Glutamatergic neuron (in vitro differentiated cells): ENCODE results near the gene ID3. TPM values are rescaled to one million over a fixed set of nuclear protein-coding genes. Genes with fewer than 3 reads are reported as not detected.
"Not testable (repeated sequence)": the region's sequence is repeated elsewhere in the genome, so short reads cannot be mapped to it uniquely, and the experiment has no call there.

Experiments
- DNase-seq: peaks from one replicate; pipeline ENCODE4 v3.0.0; 2022
- H3K27ac Mint-ChIP-seq: one replicate; pipeline ENCODE4 v1.8.0; 2020; ENCODE audit warnings: mild to moderate bottlenecking, mixed read lengths, inconsistent platforms; ENCODE audit not compliant: unreplicated experiment
- H3K27me3 Mint-ChIP-seq: one replicate; pipeline ENCODE4 v1.8.0; 2020; ENCODE audit warnings: mild to moderate bottlenecking, moderate library complexity, mixed read lengths, inconsistent platforms; ENCODE audit not compliant: unreplicated experiment
- H3K36me3 Mint-ChIP-seq: one replicate; pipeline ENCODE4 v1.8.0; 2020; ENCODE audit warnings: mild to moderate bottlenecking, mixed read lengths, inconsistent platforms; ENCODE audit not compliant: unreplicated experiment
- H3K4me1 Mint-ChIP-seq: one replicate; pipeline ENCODE4 v1.8.0; 2020; ENCODE audit warnings: mild to moderate bottlenecking, low read depth, mixed read lengths, inconsistent platforms; ENCODE audit not compliant: unreplicated experiment
- H3K4me3 Mint-ChIP-seq: one replicate; pipeline ENCODE4 v1.8.0; 2020; ENCODE audit warnings: mild to moderate bottlenecking, mixed read lengths, inconsistent platforms; ENCODE audit not compliant: unreplicated experiment
- H3K9me3 Mint-ChIP-seq: one replicate; pipeline ENCODE4 v1.8.0; 2020; ENCODE audit warnings: mild to moderate bottlenecking, moderate library complexity, mixed read lengths, inconsistent platforms; ENCODE audit not compliant: unreplicated experiment
- CTCF ChIP-seq: fragments of 200-600 bp; sonication (generic); IDR thresholded peaks from one replicate; pipeline ENCODE4 v1.5.0; 2021; ENCODE audit not compliant: partially characterized antibody, unreplicated experiment
- total RNA-seq: library from RNA; stranded (reverse); fragmentation: NEBNext Ultra II Directional; extraction: Animal tissue kit (Norgen Biotek cat#: 25700); gene quantifications from one replicate; pipeline ENCODE4 v1.2.1, GENCODE V29; 2021; ENCODE audit not compliant: unreplicated experiment

The ID3 gene
- total RNA-seq, 1 donor from 2014 or later, result 10.9 TPM

GRCh38 chr1:23585321-23586022 lies 26.2 kb upstream of the ID3 start:
- H3K4me1 Mint-ChIP-seq, result peaks cover 10% of the 10 kb centered on the region
- DNase-seq, result no peak
- H3K27me3 Mint-ChIP-seq, result peaks cover 4% of the 10 kb centered on the region
- peaks cover 3% of the 10 kb centered on the region for H3K9me3 Mint-ChIP-seq
- no peaks in the 10 kb centered on the region for H3K36me3 Mint-ChIP-seq
- no peak overlapping the region for H3K4me3 Mint-ChIP-seq
- no peak overlapping the region for H3K27ac Mint-ChIP-seq
- no peak for TF ChIP-seq CTCF

GRCh38 chr1:23583727-23584126 lies 24.4 kb upstream of the ID3 start:
- H3K4me1 Mint-ChIP-seq, H3K9me3 Mint-ChIP-seq, H3K27ac Mint-ChIP-seq, DNase-seq, H3K4me3 Mint-ChIP-seq, H3K27me3 Mint-ChIP-seq, H3K36me3 Mint-ChIP-seq: not testable (repeated sequence)

GRCh38 chr1:23582820-23583219 lies 23.5 kb upstream of the ID3 start:
- TF ChIP-seq CTCF, result no peak
- Mint-ChIP-seq H3K27me3 (peaks cover 6% of the 10 kb centered on the region), H3K4me3 (no peak overlapping the region), H3K4me1 (peaks cover 7% of the 10 kb centered on the region), H3K9me3 (peaks cover 5% of the 10 kb centered on the region), H3K27ac (no peak overlapping the region), H3K36me3 (no peaks in the 10 kb centered on the region)
- no peak for DNase-seq

GRCh38 chr1:23581219-23581618 lies 21.9 kb upstream of the ID3 start:
- H3K9me3 Mint-ChIP-seq, result peaks cover 5% of the 10 kb centered on the region
- H3K27ac Mint-ChIP-seq, result peak overlapping the region; percentile 77
- H3K36me3 Mint-ChIP-seq, result no peaks in the 10 kb centered on the region
- DNase-seq, result peak; percentile 69
- peaks cover 2% of the 10 kb centered on the region for H3K27me3 Mint-ChIP-seq
- peaks cover 7% of the 10 kb centered on the region for H3K4me1 Mint-ChIP-seq
- no peak overlapping the region for H3K4me3 Mint-ChIP-seq
- no peak for TF ChIP-seq CTCF

- peaks cover 7% of the 10 kb centered on the region for H3K4me1 Mint-ChIP-seq
- H3K9me3 Mint-ChIP-seq, result peaks cover 2% of the 10 kb centered on the region
- H3K27me3 Mint-ChIP-seq, result peaks cover 2% of the 10 kb centered on the region
- TF ChIP-seq CTCF, result no peak
- H3K4me3 Mint-ChIP-seq, result no peak overlapping the region
- no peak for DNase-seq
- H3K27ac Mint-ChIP-seq, result no peak overlapping the region
- H3K36me3 Mint-ChIP-seq, result peaks cover 7% of the 10 kb centered on the region
Observed at GRCh38 chr1:23578997-23579363, 19.7 kb upstream of the ID3 start.
